ENCODE measurements around the gene CCDC80. TPM values are rescaled to one million over a fixed set of nuclear protein-coding genes. Genes with fewer than 3 reads are reported as not detected.

CCDC80 gene
- total and polyA plus RNA-seq, 4 experiments from 2014 or later: 0.02 TPM; not detected in 2

DNA sequence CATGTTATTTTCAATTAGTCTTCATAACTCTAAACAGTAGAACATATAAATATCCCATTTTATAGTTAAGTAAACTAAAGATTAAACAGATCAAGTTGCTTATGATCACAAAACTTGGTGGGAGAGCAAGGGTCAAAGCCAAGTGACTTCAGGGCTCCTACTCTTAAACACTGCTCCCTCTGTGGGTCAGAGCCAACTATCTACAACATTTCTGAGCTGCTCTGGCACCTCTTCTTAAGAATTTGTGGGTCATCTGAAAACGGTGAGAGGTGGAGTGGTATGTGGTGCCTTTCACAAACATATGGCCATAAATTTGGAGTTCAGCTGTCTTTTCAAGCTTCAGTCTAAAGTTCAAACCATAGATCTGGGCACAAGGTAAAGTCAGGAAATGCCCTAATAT, 90.1 kb downstream of the CCDC80 start:
- Mint-ChIP-seq H3K27me3 (no peaks in the 10 kb centered on the region), H3K27ac (no peak overlapping the region), H3K4me3 (no peak overlapping the region), H3K36me3 (peaks cover 51 to 55% of the 10 kb centered on the region in 2 donors), H3K4me1 (peaks cover 27 to 32% (median 30%) of the 10 kb centered on the region in 4 donors), H3K9me3 (peaks cover 0 to 2% (median 0%) of the 10 kb centered on the region in 8 donors)
- no peak overlapping the region for H3K4me3 ChIP-seq (ENCODE audit: low read length in 2 of 2)
- intact Hi-C loops (cut with micrococcal nuclease): no loop called here
- POLR2A ChIA-PET (ENCODE audit: partially characterized antibody): no interaction called here
- CTCF ChIA-PET (ENCODE audit: partially characterized antibody): no interaction called here
- peaks cover 9% of the 10 kb centered on the region for H3K4me1 ChIP-seq (ENCODE audit: insufficient read depth, low read length)
- DNase-seq: no peak
- H3K27me3 ChIP-seq (ENCODE audit: insufficient read depth, low read length): no peaks in the 10 kb centered on the region
- peaks cover 17% of the 10 kb centered on the region for H3K36me3 ChIP-seq (ENCODE audit: insufficient read depth, low read length)
- H3K9me3 ChIP-seq (ENCODE audit: control insufficient read depth in 1 of 2, low read length in 2 of 2): no peaks in the 10 kb centered on the region
- H3K27ac ChIP-seq (ENCODE audit: low read depth, low read length): no peak overlapping the region

Other genes starting within 250 kb of the CCDC80 start
- 10 to 100 TPM; 22.9 to 24.9 TPM for gene BTLA, start 141.7 kb downstream of the CCDC80 start, total RNA-seq
- 10 to 100 TPM; 17.5 to 18.6 TPM for gene BTLA, start 141.7 kb downstream of the CCDC80 start, polyA plus RNA-seq
- 10 to 100 TPM; 49.0 to 54.0 TPM for gene ATG3, start 79.2 kb downstream of the CCDC80 start, total RNA-seq
- gene ATG3, start 79.2 kb downstream of the CCDC80 start, polyA plus RNA-seq: 100 to 1,000 TPM in 1 of 2 donors, 10 to 100 TPM in 1; 70.2 to 107 TPM
- 10 to 100 TPM; 25.5 to 26.6 TPM for gene SLC35A5, start 79.1 kb downstream of the CCDC80 start, total RNA-seq
- gene SLC35A5, start 79.1 kb downstream of the CCDC80 start, polyA plus RNA-seq: 10 to 100 TPM; 13.9 to 24.9 TPM
- not detected for gene CD200R1L, start 205.7 kb upstream of the CCDC80 start, total RNA-seq
- not detected for gene CD200R1L, start 205.7 kb upstream of the CCDC80 start, polyA plus RNA-seq